ENCODE measurements around the gene EFNA1.

DNA sequence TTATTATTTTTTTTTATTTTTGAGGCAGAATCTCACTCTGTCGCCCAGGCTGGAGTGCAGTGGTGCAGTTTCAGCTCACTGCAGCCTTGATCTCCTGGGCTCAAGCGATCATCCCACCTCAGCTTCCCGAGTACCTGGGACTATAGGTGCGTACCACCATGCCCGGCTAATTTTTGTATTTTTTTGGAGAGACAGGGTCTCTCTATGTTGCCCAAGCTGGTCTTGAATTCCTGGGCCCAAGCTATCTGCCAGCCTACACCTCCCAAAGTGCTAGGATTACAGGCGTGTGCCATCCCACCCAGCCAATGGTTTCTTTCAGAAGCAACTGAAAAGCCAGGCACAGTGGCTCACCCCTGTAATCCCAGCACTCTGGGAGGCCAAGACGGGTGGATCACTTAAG is 43.1 kb downstream of the EFNA1 start:
- no peak for TF ChIP-seq EZH2 (IDR thresholded peaks at IDR 0.05; ENCODE audit: borderline replicate concordance, low read length)
- TF ChIP-seq, protein P1, sequence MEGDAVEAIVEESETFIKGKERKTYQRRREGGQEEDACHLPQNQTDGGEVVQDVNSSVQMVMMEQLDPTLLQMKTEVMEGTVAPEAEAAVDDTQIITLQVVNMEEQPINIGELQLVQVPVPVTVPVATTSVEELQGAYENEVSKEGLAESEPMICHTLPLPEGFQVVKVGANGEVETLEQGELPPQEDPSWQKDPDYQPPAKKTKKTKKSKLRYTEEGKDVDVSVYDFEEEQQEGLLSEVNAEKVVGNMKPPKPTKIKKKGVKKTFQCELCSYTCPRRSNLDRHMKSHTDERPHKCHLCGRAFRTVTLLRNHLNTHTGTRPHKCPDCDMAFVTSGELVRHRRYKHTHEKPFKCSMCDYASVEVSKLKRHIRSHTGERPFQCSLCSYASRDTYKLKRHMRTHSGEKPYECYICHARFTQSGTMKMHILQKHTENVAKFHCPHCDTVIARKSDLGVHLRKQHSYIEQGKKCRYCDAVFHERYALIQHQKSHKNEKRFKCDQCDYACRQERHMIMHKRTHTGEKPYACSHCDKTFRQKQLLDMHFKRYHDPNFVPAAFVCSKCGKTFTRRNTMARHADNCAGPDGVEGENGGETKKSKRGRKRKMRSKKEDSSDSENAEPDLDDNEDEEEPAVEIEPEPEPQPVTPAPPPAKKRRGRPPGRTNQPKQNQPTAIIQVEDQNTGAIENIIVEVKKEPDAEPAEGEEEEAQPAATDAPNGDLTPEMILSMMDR (conservative IDR thresholded peaks at IDR 0.05 in 1 of 2, IDR thresholded peaks at IDR 0.05 in 1 of 2; ENCODE audit: extremely low read depth in 1 of 2, insufficient read depth in 1 of 2, low read depth in 1 of 2, low read length in 2 of 2): no peak

Data from mammary epithelial cell (primary cell).